H1 (cell line): ENCODE results near the gene GYS2. TPM values are rescaled to one million over a fixed set of nuclear protein-coding genes. Genes with fewer than 3 reads are reported as not detected.

Source experiments
- CTCF ChIA-PET: fragments of 300-600 bp; sonication (Branson Sonifier 250); formaldehyde crosslinking; loops from one replicate; lab custom pipeline; 2021; ENCODE audit not compliant: partially characterized antibody; lab: Charles Lee
- POLR2A ChIA-PET: fragments of 300-600 bp; sonication (Branson Sonifier 250); formaldehyde crosslinking; loops from one replicate; lab custom pipeline; 2021; ENCODE audit warnings: inconsistent platforms; ENCODE audit not compliant: partially characterized antibody; lab: Charles Lee
- DNase-seq, 2 experiments: peaks; one replicate each; pipeline versions ENCODE4 v3.0.0 to v3.0.0-alpha.2; 2010 to 2022; ENCODE audit warnings: low spot score in 2 of 2, low read depth in 1 of 2, mixed read lengths in 1 of 2
- FAIRE-seq: peaks from 2 replicates; lab custom pipeline; 2011; peaks lifted over from hg19 to GRCh38; lab: Jason Lieb, UNC
- H2AFZ ChIP-seq: 2 replicates; pipeline ENCODE4 v1.8.1; 2012; ENCODE audit warnings: low read length, inconsistent platforms
- H2AK5ac ChIP-seq: 2 replicates; pipeline ENCODE4 v1.6.1; 2013; ENCODE audit warnings: low read depth, low read length
- H2BK120ac ChIP-seq: replicated peaks from 2 replicates; pipeline ENCODE3; 2013; ENCODE audit warnings: low read depth, low read length, inconsistent platforms
- H2BK12ac ChIP-seq: 2 replicates; pipeline ENCODE4 v1.6.1; 2013; ENCODE audit warnings: low read depth, low read length
- H2BK15ac ChIP-seq: 2 replicates; pipeline ENCODE4 v1.6.1; 2013; ENCODE audit warnings: low read length
- H2BK20ac ChIP-seq: 2 replicates; pipeline ENCODE4 v1.6.1; 2013; ENCODE audit warnings: low read length
- H2BK5ac ChIP-seq: 2 replicates; pipeline ENCODE4 v1.6.1; 2013; ENCODE audit warnings: low read depth, low read length
- H3K14ac ChIP-seq: 2 replicates; pipeline ENCODE4 v1.6.1; 2013; ENCODE audit warnings: inconsistent platforms; ENCODE audit not compliant: insufficient read length
- H3K18ac ChIP-seq: 2 replicates; pipeline ENCODE4 v1.6.1; 2013; ENCODE audit warnings: low read length; ENCODE audit errors: extremely low read depth
- H3K23ac ChIP-seq: 2 replicates; pipeline ENCODE4 v1.6.1; 2013; ENCODE audit warnings: inconsistent platforms; ENCODE audit not compliant: insufficient read length
- H3K23me2 ChIP-seq: 2 replicates; pipeline ENCODE4 v1.6.1; 2013; ENCODE audit warnings: low read depth, low read length
- H3K27ac ChIP-seq: 2 replicates; pipeline ENCODE4 v1.6.1; 2011; ENCODE audit warnings: low read depth, low read length, inconsistent platforms
- H3K27me3 ChIP-seq, 4 experiments: replicated peaks in 1 of 4; 1 replicate in 1 of 4; 2 replicates in 3 of 4; pipeline versions ENCODE4 v1.6.1 to v1.8.1; 2011 to 2013; ENCODE audit warnings: low read length in 3 of 4, mild to moderate bottlenecking in 3 of 4, inconsistent platforms in 2 of 4, mixed read lengths in 2 of 4, moderate library complexity in 1 of 4; ENCODE audit not compliant: control insufficient read depth in 3 of 4, insufficient read depth in 3 of 4; ENCODE audit errors: extremely low read depth in 1 of 4
- H3K36me3 ChIP-seq, 4 experiments: 2 replicates each; pipeline versions ENCODE4 v1.6.1 to v1.8.1; 2011 to 2013; ENCODE audit warnings: mild to moderate bottlenecking in 4 of 4, low read length in 3 of 4, moderate library complexity in 2 of 4, control low read depth in 1 of 4, inconsistent platforms in 1 of 4; ENCODE audit not compliant: insufficient read depth in 4 of 4, control insufficient read depth in 2 of 4
- H3K4ac ChIP-seq: replicated peaks from 2 replicates; pipeline ENCODE3; 2013; ENCODE audit warnings: low read length, low read depth, mixed read lengths, inconsistent platforms; ENCODE audit not compliant: insufficient read length
- H3K4me1 ChIP-seq, 4 experiments: replicated peaks in 1 of 4; 1 replicate in 1 of 4; 2 replicates in 3 of 4; pipeline versions ENCODE4 v1.6.1 to v1.8.1; 2011 to 2013; ENCODE audit warnings: low read length in 3 of 4, inconsistent platforms in 2 of 4, mixed read lengths in 1 of 4; ENCODE audit not compliant: insufficient read depth in 4 of 4, control insufficient read depth in 3 of 4
- H3K4me2 ChIP-seq, 2 experiments: 2 replicates each; pipeline versions ENCODE4 v1.6.1 to v1.8.1; 2011 to 2013; ENCODE audit warnings: low read depth in 2 of 2, low read length in 2 of 2, control low read depth in 1 of 2, inconsistent platforms in 1 of 2, mild to moderate bottlenecking in 1 of 2; ENCODE audit not compliant: insufficient read depth in 1 of 2
- H3K4me3 ChIP-seq, 4 experiments: fragments of 200-600, 300-600 bp in 1 of 4; sonication (generic), shearing (Covaris generic), sonication (Bioruptor Twin) in 1 of 4; 2 replicates each; pipeline versions ENCODE4 v1.5.1 to v1.8.1; 2011 to 2016; ENCODE audit warnings: low read length in 4 of 4, low read depth in 3 of 4, control low read depth in 2 of 4, inconsistent platforms in 2 of 4, mild to moderate bottlenecking in 2 of 4, mixed read lengths in 1 of 4, moderate library complexity in 1 of 4; ENCODE audit not compliant: insufficient read depth in 2 of 4; ENCODE audit errors: extremely low read depth in 1 of 4
- H3K56ac ChIP-seq: replicated peaks from 2 replicates; pipeline ENCODE3; 2013; ENCODE audit warnings: low read depth, mild to moderate bottlenecking, mixed read lengths, low read length, inconsistent platforms; ENCODE audit not compliant: insufficient read length
- H3K79me1 ChIP-seq: 2 replicates; pipeline ENCODE4 v1.6.1; 2013; ENCODE audit warnings: low read depth, low read length, control low read depth
- H3K79me2 ChIP-seq, 2 experiments: 2 replicates each; pipeline versions ENCODE4 v1.6.1 to v1.8.1; 2012 to 2013; ENCODE audit warnings: low read length in 2 of 2, mild to moderate bottlenecking in 2 of 2, inconsistent platforms in 1 of 2; ENCODE audit not compliant: insufficient read depth in 2 of 2, control insufficient read depth in 1 of 2
- H3K9ac ChIP-seq, 4 experiments: replicated peaks in 1 of 4; 1 replicate in 1 of 4; 2 replicates in 3 of 4; pipeline versions ENCODE4 v1.6.1 to v1.8.1; 2011 to 2013; ENCODE audit warnings: low read depth in 3 of 4, low read length in 3 of 4, control low read depth in 2 of 4, mild to moderate bottlenecking in 2 of 4, moderate library complexity in 2 of 4, inconsistent platforms in 1 of 4; ENCODE audit errors: extremely low read depth in 1 of 4
- H3K9me3 ChIP-seq, 2 experiments: 2 replicates each; pipeline versions ENCODE4 v1.6.1 to v1.8.1; 2012 to 2013; ENCODE audit warnings: mild to moderate bottlenecking in 2 of 2, moderate library complexity in 2 of 2, control low read depth in 1 of 2, inconsistent platforms in 1 of 2, low read depth in 1 of 2, low read length in 1 of 2, mixed read lengths in 1 of 2; ENCODE audit not compliant: insufficient read depth in 2 of 2
- H4K20me1 ChIP-seq, 2 experiments: replicated peaks in 1 of 2; 2 replicates each; pipeline versions ENCODE3 to v1.8.1; 2011 to 2013; ENCODE audit warnings: inconsistent platforms in 2 of 2, low read length in 2 of 2, mild to moderate bottlenecking in 1 of 2; ENCODE audit not compliant: insufficient read depth in 2 of 2, control insufficient read depth in 1 of 2
- H4K5ac ChIP-seq: 2 replicates; pipeline ENCODE4 v1.6.1; 2013; ENCODE audit warnings: low read length, low read depth, mixed read lengths, inconsistent platforms; ENCODE audit not compliant: insufficient read length
- H4K8ac ChIP-seq: 2 replicates; pipeline ENCODE4 v1.8.0; 2013; ENCODE audit warnings: mild to moderate bottlenecking, moderate library complexity, low read length, inconsistent platforms; ENCODE audit not compliant: insufficient read depth; ENCODE audit errors: extremely low read depth
- H4K91ac ChIP-seq: replicated peaks from 2 replicates; pipeline ENCODE3; 2013; ENCODE audit warnings: low read length, mixed read lengths, inconsistent platforms; ENCODE audit not compliant: insufficient read length
- BACH1 ChIP-seq: IDR thresholded peaks from 2 replicates; pipeline ENCODE4 v1.6.1; 2012; ENCODE audit warnings: low read length, improper control_type of control experiment
- CHD2 ChIP-seq: IDR thresholded peaks from 2 replicates; pipeline ENCODE4 v1.6.1; 2012; ENCODE audit warnings: low read length, improper control_type of control experiment
- CTBP2 ChIP-seq: IDR thresholded peaks from 2 replicates; pipeline ENCODE4 v1.7.0; 2011; ENCODE audit warnings: borderline replicate concordance, mild to moderate bottlenecking, moderate library complexity, mixed read lengths, low read length; ENCODE audit not compliant: insufficient read depth, insufficient read length
- GABPA ChIP-seq: IDR thresholded peaks from 2 replicates; pipeline ENCODE4 v1.6.1; 2011; ENCODE audit warnings: mild to moderate bottlenecking, low read length, moderate library complexity, borderline replicate concordance; ENCODE audit not compliant: insufficient read depth
- GTF2F1 ChIP-seq: IDR thresholded peaks from 2 replicates; pipeline ENCODE4 v1.6.1; 2012; ENCODE audit warnings: low read depth, low read length, improper control_type of control experiment, borderline replicate concordance
- KDM1A ChIP-seq: fragments of 200-600, 300-600 bp; sonication (generic); IDR thresholded peaks from 2 replicates; pipeline ENCODE4 v1.7.1; 2016; ENCODE audit warnings: mild to moderate bottlenecking, low read length, borderline replicate concordance
- POLR2A ChIP-seq, 2 experiments: IDR thresholded peaks; 1 replicate in 1 of 2; 2 replicates in 1 of 2; pipeline ENCODE4 v1.6.1; 2011; ENCODE audit warnings: low read depth in 2 of 2, low read length in 2 of 2, mild to moderate bottlenecking in 2 of 2; ENCODE audit errors: control extremely low read depth in 1 of 2
- RFX5 ChIP-seq: IDR thresholded peaks from 2 replicates; pipeline ENCODE4 v1.6.1; 2011; ENCODE audit warnings: low read depth, low read length, improper control_type of control experiment, borderline replicate concordance
- SIN3A ChIP-seq, 2 experiments: IDR thresholded peaks in 1 of 2; conservative IDR thresholded peaks in 1 of 2; 2 replicates each; pipeline ENCODE4 v1.6.1; 2011 to 2012; ENCODE audit warnings: low read length in 2 of 2, improper control_type of control experiment in 1 of 2, low read depth in 1 of 2, mild to moderate bottlenecking in 1 of 2
- SIRT6 ChIP-seq: IDR thresholded peaks from one replicate; pipeline ENCODE4 v1.7.1; 2012; ENCODE audit warnings: low read length, inconsistent platforms
- SRF ChIP-seq: IDR thresholded peaks from 2 replicates; pipeline ENCODE4 v1.6.1; 2011; ENCODE audit warnings: mild to moderate bottlenecking, low read depth, low read length, moderate library complexity
- WGBS, 2 experiments: shearing (Covaris generic) in 1 of 2; methylation state at CpG; one replicate each; pipeline versions ENCODE4 v1.1.6 to v1.1.7; 2013 to 2015; ENCODE audit warnings: low lambda C conversion rate in 2 of 2, mixed read lengths in 2 of 2, inconsistent platforms in 1 of 2, low coverage in 1 of 2, missing lambda C conversion rate in 1 of 2; ENCODE audit not compliant: insufficient replicate concordance in 2 of 2, insufficient coverage in 1 of 2, insufficient read length in 1 of 2; ENCODE audit errors: extremely low coverage in 1 of 2, missing lambda C conversion rate in 1 of 2; 5-methylcytosine and 5-hydroxymethylcytosine counted together
- long read RNA-seq, 2 experiments: library from RNA in 1 of 2; library from capped mRNA in 1 of 2; stranded (forward); transcript quantifications; one replicate each; pipeline ENCODE4 v2.0.0, GENCODE V29; 2021; ENCODE audit warnings: inconsistent platforms in 1 of 2
- polyA minus RNA-seq, 3 experiments: library from RNA; depleted of rRNA, polyadenylated mRNA; stranded (reverse); fragments of >200 nt; gene quantifications; 1 replicate in 2 of 3; 2 replicates in 1 of 3; pipeline ENCODE4 v1.2.3, GENCODE V29; 2011
- polyA plus RNA-seq, 7 experiments: library from polyadenylated mRNA; depleted of rRNA in 3 of 7; stranded (reverse) in 5 of 7; unstranded in 2 of 7; fragments of >200 nt in 5 of 7; fragments of 200-250 nt in 2 of 7; gene quantifications; 1 replicate in 5 of 7; 2 replicates in 1 of 7; 4 replicates in 1 of 7; pipeline versions ENCODE4 v1.2.1 to v1.2.3, GENCODE V29; 2011 to 2013; ENCODE audit warnings: missing spikeins in 2 of 7, mixed read lengths in 2 of 7
- total RNA-seq: library from RNA; stranded (reverse); fragmentation: NEBNext Ultra II Directional; extraction: Animal tissue kit (Norgen Biotek cat#: 25700); gene quantifications from 2 replicates; pipeline ENCODE4 v1.2.1, GENCODE V29; 2021

The GYS2 gene
- total RNA-seq = not detected in 2 replicates
- polyA plus RNA-seq (2011; rRNA removed) = not detected in 2 replicates
- polyA plus RNA-seq (2011; cell fraction: cytosol; rRNA removed) = not detected
- not detected for polyA plus RNA-seq (2011; cell fraction: nucleus; rRNA removed)
- polyA plus RNA-seq (2012, experiment 1 of 2) = not detected in 4 replicates
- not detected for polyA plus RNA-seq (2012, experiment 2 of 2)
- not detected for polyA plus RNA-seq (2013, experiment 1 of 2)
- not detected for polyA plus RNA-seq (2013, experiment 2 of 2)
- not detected in 2 replicates for polyA minus RNA-seq (2011; rRNA and poly(A)+ RNA removed)
- polyA minus RNA-seq (2011; cell fraction: cytosol; rRNA and poly(A)+ RNA removed) = not detected
- polyA minus RNA-seq (2011; cell fraction: nucleus; rRNA and poly(A)+ RNA removed) = not detected
- long read RNA-seq, experiment 1 = 0 reads
- long read RNA-seq, experiment 2 = 0 reads

DNA sequence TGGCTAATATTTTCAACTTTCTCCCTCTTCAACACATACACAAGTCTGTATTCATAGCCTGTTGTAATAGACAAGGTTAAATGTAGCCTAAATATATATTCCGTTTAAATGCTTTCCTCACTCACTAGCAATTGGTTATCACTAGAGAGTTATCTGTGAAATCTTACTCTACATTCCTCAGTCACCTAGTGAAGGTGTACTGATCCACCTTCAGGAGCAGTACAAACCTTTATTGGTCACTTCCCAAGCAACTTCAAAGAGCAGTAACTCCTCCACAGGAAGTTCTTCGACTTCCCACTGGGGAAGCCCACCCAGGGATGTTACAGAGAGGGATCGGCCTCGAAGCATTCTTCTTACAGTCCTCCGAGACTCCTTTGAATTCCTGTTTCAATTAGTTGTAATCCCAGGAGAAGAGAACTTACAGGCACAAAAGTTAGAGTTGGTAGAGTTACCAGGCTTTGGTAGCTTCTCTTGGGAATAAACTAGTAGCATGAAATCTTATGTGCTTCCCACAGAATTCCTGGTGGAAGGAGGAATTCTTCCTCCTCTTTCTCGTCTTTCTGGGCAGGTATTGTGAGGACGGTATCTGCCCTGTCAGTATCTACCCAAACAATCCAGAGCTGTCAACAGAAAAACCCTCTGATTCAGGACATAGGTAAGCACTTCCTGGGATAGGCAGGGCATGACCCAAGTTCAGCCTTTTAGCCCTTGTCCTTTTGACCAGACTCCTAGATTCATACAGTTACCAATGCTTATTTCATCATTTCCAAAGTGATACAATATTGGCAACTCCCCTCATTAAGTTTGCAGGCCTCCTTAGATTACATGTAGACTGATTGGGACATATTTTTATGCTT lies at the start of gene GYS2:
Gene GYS2, minus strand, starts transcription at position 603 of the 857 bp plus-strand sequence. Its CDS starts 255 bp downstream, at position 348.
- Histone ChIP-seq H4K91ac (no peak within 1 kb of the TSS), H2AFZ (peak within 1 kb of the TSS; percentile 17; the same call in 1 of the 2 replicates), H3K23ac (no peak within 1 kb of the TSS), H3K18ac (no peak within 1 kb of the TSS), H3K14ac (no peak within 1 kb of the TSS), H3K23me2 (no peaks in the 10 kb centered on the region), H2BK120ac (no peak within 1 kb of the TSS), H3K9ac (no peak within 1 kb of the TSS), H2BK5ac (no peak within 1 kb of the TSS), H3K27me3 (no peaks in the 10 kb centered on the region), H2BK12ac (no peak within 1 kb of the TSS), H3K4me1 (peaks cover 0 to 2% (median 0%) of the 10 kb centered on the region in 4 experiments; a peak in 1 of 7 replicates), H4K20me1 (no peaks in the 10 kb centered on the region), H3K56ac (no peak within 1 kb of the TSS), H3K36me3 (no peaks in the 10 kb centered on the region), H2BK15ac (no peak within 1 kb of the TSS), H3K9me3 (no peaks in the 10 kb centered on the region), H2BK20ac (no peak within 1 kb of the TSS), H2AK5ac (no peak within 1 kb of the TSS), H3K79me2 (no peaks in the 10 kb centered on the region), H3K4me3 (no peak within 1 kb of the TSS), H3K4me2 (no peak within 1 kb of the TSS), H4K8ac (no peak within 1 kb of the TSS), H3K27ac (no peak within 1 kb of the TSS), H3K79me1 (no peaks in the 10 kb centered on the region), H3K4ac (no peak within 1 kb of the TSS), H4K5ac (no peak within 1 kb of the TSS)
- WGBS, 2 experiments = 80% methylated on average over 7 of the region's 7 CpGs; no CpG with 5 or more reads in 1 of the 2 experiments
- FAIRE-seq = peak; percentile 24
- DNase-seq = no peak
- CTCF ChIA-PET = interaction anchor here (0.5 to 1.9 kb wide), 3 partner anchors 76 to 998 kb away, joined by 3 to 6 read pairs (median 3); no protein-coding TSS in a partner anchor
- POLR2A ChIA-PET = no interaction called here
- TF ChIP-seq SIRT6 = no peak
- no peak for TF ChIP-seq CTBP2
- TF ChIP-seq KDM1A = no peak
- TF ChIP-seq CHD2 = no peak
- no peak for TF ChIP-seq BACH1
- TF ChIP-seq SRF = no peak
- no peak for TF ChIP-seq POLR2A (IDR thresholded peaks at IDR 0.05; ENCODE audit: control extremely low read depth in 1 of 2, low read depth in 2 of 2, low read length in 2 of 2)
- no peak for TF ChIP-seq SIN3A (conservative IDR thresholded peaks at IDR 0.05 in 1 of 2, IDR thresholded peaks at IDR 0.05 in 1 of 2; ENCODE audit: low read depth in 1 of 2, low read length in 2 of 2)
- no peak for TF ChIP-seq GTF2F1
- no peak for TF ChIP-seq RFX5
- TF ChIP-seq GABPA = no peak
